Spleen (tissue), 11 donors: Measurements from ENCODE around the gene IL9. TPM values are rescaled to one million over a fixed set of nuclear protein-coding genes. Genes with fewer than 3 reads are reported as not detected.

Experiments
- DNase-seq: peaks from one replicate; pipeline ENCODE4 v3.0.0-alpha.2; 2020
- H3K27ac ChIP-seq, 8 donors: fragments of 200-600 bp; sonication (generic) in 7 of 8; 1 replicate in 4 of 8; 2 replicates in 4 of 8; pipeline versions ENCODE4 v1.5.0 to v1.8.0; 2016 to 2021; ENCODE audit warnings: inconsistent platforms in 4 of 8, mild to moderate bottlenecking in 4 of 8, moderate library complexity in 1 of 8
- H3K27me3 ChIP-seq, 7 donors: fragments of 200-600 bp; sonication (generic) in 6 of 7; replicated peaks in 1 of 7; 1 replicate in 4 of 7; 2 replicates in 3 of 7; pipeline versions ENCODE4 v1.5.0 to v1.8.0; 2016 to 2021; ENCODE audit warnings: inconsistent platforms in 3 of 7, mild to moderate bottlenecking in 1 of 7
- H3K36me3 ChIP-seq, 6 donors: fragments of 200-600 bp; sonication (generic) in 5 of 6; 1 replicate in 4 of 6; 2 replicates in 2 of 6; pipeline versions ENCODE4 v1.5.0 to v1.8.0; 2016 to 2021; ENCODE audit warnings: inconsistent platforms in 2 of 6
- H3K4me1 ChIP-seq, 6 donors: fragments of 200-600 bp; sonication (generic) in 5 of 6; 1 replicate in 3 of 6; 2 replicates in 3 of 6; pipeline versions ENCODE4 v1.5.0 to v1.8.0; 2016 to 2021; ENCODE audit warnings: inconsistent platforms in 3 of 6
- H3K4me3 ChIP-seq, 8 donors: fragments of 200-600 bp; sonication (generic) in 7 of 8; 1 replicate in 4 of 8; 2 replicates in 4 of 8; pipeline versions ENCODE4 v1.5.0 to v1.8.0; 2016 to 2021; ENCODE audit warnings: inconsistent platforms in 4 of 8, mild to moderate bottlenecking in 4 of 8, moderate library complexity in 2 of 8
- H3K9me3 ChIP-seq, 8 donors: fragments of 200-600 bp; sonication (generic) in 7 of 8; 1 replicate in 4 of 8; 2 replicates in 4 of 8; pipeline versions ENCODE4 v1.5.0 to v1.8.0; 2016 to 2021; ENCODE audit warnings: inconsistent platforms in 4 of 8
- POLR2A ChIP-seq, 3 donors: fragments of 450-650 bp; IDR thresholded peaks; one replicate each; pipeline ENCODE4 v1.5.1; 2017; ENCODE audit warnings: antibody characterized with exemption in 3 of 3, mild to moderate bottlenecking in 1 of 3
- POLR2AphosphoS5 ChIP-seq, 3 donors: sonication (generic); formaldehyde crosslinking; IDR thresholded peaks; one replicate each; pipeline ENCODE4 v1.5.1; 2017; ENCODE audit warnings: antibody characterized with exemption in 3 of 3
- WGBS, 5 donors: extraction: QIAGEN DNeasy Blood & Tissue Kit in 3 of 5; methylation state at CpG; one replicate each; pipeline versions ENCODE4 v1.1.5 to v1.1.7; 2013 to 2018; 5-methylcytosine and 5-hydroxymethylcytosine counted together
- intact Hi-C: fragments of 100-400 bp; cut with DNase I; formaldehyde crosslinking; loops from one replicate; pipeline ENCODE4 v1.15.0; 2023; ENCODE audit warnings: low total_unique reads
- polyA plus RNA-seq, 3 donors: library from polyadenylated mRNA; stranded (reverse); fragments of 200-250 nt; gene quantifications; one replicate each; pipeline ENCODE4 v1.2.1, GENCODE V29; 2013
- total RNA-seq, 7 donors: library from RNA; depleted of rRNA in 3 of 7; stranded (reverse); fragments of >200 nt in 3 of 7; fragmentation: NEBNext Ultra II Directional in 4 of 7; extraction: Animal tissue kit (Norgen Biotek cat#: 25700) in 4 of 7; gene quantifications; one replicate each; pipeline versions ENCODE4 v1.1.0 to v1.2.1, GENCODE V29; 2016 to 2021
- TF ChIP-seq, protein P1 (sequence below), 11 experiments: fragments of 200-600 bp in 7 of 11; fragments of 450-650 bp in 4 of 11; sonication (generic) in 4 of 11; IDR thresholded peaks in 8 of 11; conservative IDR thresholded peaks in 3 of 11; 1 replicate in 7 of 11; 2 replicates in 4 of 11; pipeline versions ENCODE4 v1.4.0 to v1.8.0; 2016 to 2021; ENCODE audit warnings: antibody characterized with exemption in 11 of 11, inconsistent platforms in 4 of 11, mild to moderate bottlenecking in 1 of 11
- donor health status: healthy with polysubstance abuse.
- donor health status: DM: no; HTN: no; CAD: no; lungs with moderate emphysema.
- donor health status: DM: no; HTN: no; CAD: no.
- donor health status: Bipolar disorder and iron deficiency.
- donor health status: healthy.
- donor health status: DM: no; HTN: no; CAD: no.
- donor health status: DM: yes; HTN: yes; CAD: no.

The IL9 gene
- total and polyA plus RNA-seq, 10 donors = not detected

- no peak overlapping the region for H3K27ac ChIP-seq
- H3K9me3 ChIP-seq = no peaks in the 10 kb centered on the region
- WGBS, 5 donors = 39 to 49% (median 43%) methylated on average over 4 of the region's 4 CpGs
- intact Hi-C loops = no loop called here
- no peak for DNase-seq
- H3K27me3 ChIP-seq = peaks cover 0 to 60% (median 0%) of the 10 kb centered on the region in 7 donors
- no peaks in the 10 kb centered on the region for H3K36me3 ChIP-seq
- peaks cover 0 to 6% (median 5%) of the 10 kb centered on the region in 6 donors for H3K4me1 ChIP-seq
- H3K4me3 ChIP-seq = no peak overlapping the region
- TF ChIP-seq, protein P1, sequence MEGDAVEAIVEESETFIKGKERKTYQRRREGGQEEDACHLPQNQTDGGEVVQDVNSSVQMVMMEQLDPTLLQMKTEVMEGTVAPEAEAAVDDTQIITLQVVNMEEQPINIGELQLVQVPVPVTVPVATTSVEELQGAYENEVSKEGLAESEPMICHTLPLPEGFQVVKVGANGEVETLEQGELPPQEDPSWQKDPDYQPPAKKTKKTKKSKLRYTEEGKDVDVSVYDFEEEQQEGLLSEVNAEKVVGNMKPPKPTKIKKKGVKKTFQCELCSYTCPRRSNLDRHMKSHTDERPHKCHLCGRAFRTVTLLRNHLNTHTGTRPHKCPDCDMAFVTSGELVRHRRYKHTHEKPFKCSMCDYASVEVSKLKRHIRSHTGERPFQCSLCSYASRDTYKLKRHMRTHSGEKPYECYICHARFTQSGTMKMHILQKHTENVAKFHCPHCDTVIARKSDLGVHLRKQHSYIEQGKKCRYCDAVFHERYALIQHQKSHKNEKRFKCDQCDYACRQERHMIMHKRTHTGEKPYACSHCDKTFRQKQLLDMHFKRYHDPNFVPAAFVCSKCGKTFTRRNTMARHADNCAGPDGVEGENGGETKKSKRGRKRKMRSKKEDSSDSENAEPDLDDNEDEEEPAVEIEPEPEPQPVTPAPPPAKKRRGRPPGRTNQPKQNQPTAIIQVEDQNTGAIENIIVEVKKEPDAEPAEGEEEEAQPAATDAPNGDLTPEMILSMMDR (IDR thresholded peaks at IDR 0.05 in 8 of 11, conservative IDR thresholded peaks at IDR 0.05 in 3 of 11) = no peak
- TF ChIP-seq POLR2AphosphoS5 (IDR thresholded peaks at IDR 0.05) (no peak), POLR2A (IDR thresholded peaks at IDR 0.05) (no peak)
Measured at GRCh38 chr5:135883441-135883840, 12.2 kb downstream of the IL9 start.

DNA sequence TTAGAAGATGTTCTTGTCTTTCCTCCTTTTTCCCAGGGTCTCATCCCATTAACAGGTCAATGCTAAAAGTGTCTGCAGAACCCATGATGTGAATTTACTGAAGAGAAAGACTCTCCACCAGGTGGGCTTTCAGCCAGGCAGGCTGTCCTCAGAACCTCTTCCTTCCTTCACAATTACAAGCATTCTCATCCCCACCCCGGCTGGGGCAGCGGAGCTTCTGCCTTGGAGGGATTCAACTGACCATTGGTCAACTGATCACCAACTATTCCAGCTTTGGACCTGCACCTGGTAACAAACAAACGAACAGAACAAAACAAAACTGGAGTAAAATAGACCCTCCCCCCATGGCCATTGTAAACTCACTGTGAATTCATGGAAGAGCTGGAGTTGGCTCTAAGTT is 12.6 kb downstream of the IL9 start:
- H3K36me3 ChIP-seq = no peaks in the 10 kb centered on the region
- H3K4me1 ChIP-seq = peaks cover 0 to 6% (median 5%) of the 10 kb centered on the region in 6 donors
- WGBS, 5 donors = 73 to 84% (median 74%) methylated on average over 3 of the region's 3 CpGs
- intact Hi-C loops = no loop called here
- H3K9me3 ChIP-seq = no peaks in the 10 kb centered on the region
- H3K27ac ChIP-seq = no peak overlapping the region
- H3K27me3 ChIP-seq = peaks cover 0 to 62% (median 0%) of the 10 kb centered on the region in 7 donors
- TF ChIP-seq POLR2A (IDR thresholded peaks at IDR 0.05) (no peak), POLR2AphosphoS5 (IDR thresholded peaks at IDR 0.05) (no peak)
- TF ChIP-seq, protein P1 (IDR thresholded peaks at IDR 0.05 in 8 of 11, conservative IDR thresholded peaks at IDR 0.05 in 3 of 11) = no peak
- H3K4me3 ChIP-seq = no peak overlapping the region
- DNase-seq = no peak

DNA sequence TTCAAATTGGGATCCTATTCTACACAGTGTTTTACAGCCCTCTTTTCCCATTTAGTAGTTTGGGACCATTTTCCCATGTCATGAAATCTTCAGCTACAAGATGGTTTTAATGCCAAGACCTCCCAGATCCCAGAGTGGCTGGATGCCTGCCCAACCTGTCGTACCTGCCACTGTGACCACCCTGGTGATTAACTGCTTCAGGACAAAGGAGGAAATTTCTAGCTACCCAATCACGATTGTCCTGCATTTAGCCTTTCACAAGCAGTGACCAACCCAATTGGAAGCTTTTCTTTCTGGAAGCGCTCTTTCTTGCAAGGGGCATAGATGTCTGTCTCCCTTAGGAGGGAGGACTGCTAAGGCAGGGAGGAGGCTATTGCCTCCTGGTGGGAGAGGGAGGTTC is 13.8 kb downstream of the IL9 start:
- intact Hi-C loops = no loop called here
- WGBS, 5 donors = 69 to 78% (median 71%) methylated on average over 3 of the region's 3 CpGs
- Histone ChIP-seq H3K27ac (no peak overlapping the region), H3K9me3 (no peaks in the 10 kb centered on the region), H3K4me3 (no peak overlapping the region), H3K36me3 (no peaks in the 10 kb centered on the region), H3K27me3 (peaks cover 0 to 62% (median 0%) of the 10 kb centered on the region in 7 donors), H3K4me1 (no peaks in the 10 kb centered on the region)
- TF ChIP-seq, protein P1 (IDR thresholded peaks at IDR 0.05 in 8 of 11, conservative IDR thresholded peaks at IDR 0.05 in 3 of 11) = no peak
- no peak for TF ChIP-seq POLR2A (IDR thresholded peaks at IDR 0.05)
- no peak for TF ChIP-seq POLR2AphosphoS5 (IDR thresholded peaks at IDR 0.05)
- DNase-seq = no peak

DNA sequence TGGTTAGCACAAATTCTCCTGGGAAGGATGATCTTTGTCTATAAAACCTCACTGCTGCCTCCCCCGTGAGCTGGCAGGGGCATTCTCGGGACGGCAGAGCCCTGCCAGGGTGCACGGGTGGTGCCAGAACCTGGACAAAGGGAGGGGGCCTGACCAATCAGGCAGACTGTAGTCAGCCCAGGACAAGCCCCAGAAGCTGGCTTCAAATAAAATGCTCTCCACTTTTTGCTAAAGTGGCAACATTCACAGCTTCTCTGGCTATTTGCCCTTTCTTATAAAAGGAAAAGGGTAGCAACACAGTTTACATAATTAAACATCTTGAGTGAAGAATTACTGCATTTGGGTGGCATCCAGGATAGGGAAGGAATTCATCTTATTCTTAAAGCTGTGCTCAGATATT is 14.4 kb downstream of the IL9 start:
- TF ChIP-seq, protein P1 (IDR thresholded peaks at IDR 0.05 in 8 of 11, conservative IDR thresholded peaks at IDR 0.05 in 3 of 11) = no peak
- no peak for TF ChIP-seq POLR2A (IDR thresholded peaks at IDR 0.05)
- Histone ChIP-seq H3K36me3 (no peaks in the 10 kb centered on the region), H3K27me3 (peaks cover 0 to 61% (median 0%) of the 10 kb centered on the region in 7 donors), H3K27ac (no peak overlapping the region), H3K9me3 (no peaks in the 10 kb centered on the region), H3K4me1 (no peaks in the 10 kb centered on the region), H3K4me3 (no peak overlapping the region)
- intact Hi-C loops = no loop called here
- 67 to 80% (median 67%) methylated on average over 4 of the region's 4 CpGs for WGBS, 5 donors
- no peak for DNase-seq
